ENCODE results near the gene NDUFC1. TPM values are rescaled to one million over a fixed set of nuclear protein-coding genes. Genes with fewer than 3 reads are reported as not detected.
"Not testable (repeated sequence)": the region's sequence is repeated elsewhere in the genome, so short reads cannot be mapped to it uniquely, and the experiment has no call there.

The NDUFC1 gene
- 42.5 TPM for total RNA-seq

DNA sequence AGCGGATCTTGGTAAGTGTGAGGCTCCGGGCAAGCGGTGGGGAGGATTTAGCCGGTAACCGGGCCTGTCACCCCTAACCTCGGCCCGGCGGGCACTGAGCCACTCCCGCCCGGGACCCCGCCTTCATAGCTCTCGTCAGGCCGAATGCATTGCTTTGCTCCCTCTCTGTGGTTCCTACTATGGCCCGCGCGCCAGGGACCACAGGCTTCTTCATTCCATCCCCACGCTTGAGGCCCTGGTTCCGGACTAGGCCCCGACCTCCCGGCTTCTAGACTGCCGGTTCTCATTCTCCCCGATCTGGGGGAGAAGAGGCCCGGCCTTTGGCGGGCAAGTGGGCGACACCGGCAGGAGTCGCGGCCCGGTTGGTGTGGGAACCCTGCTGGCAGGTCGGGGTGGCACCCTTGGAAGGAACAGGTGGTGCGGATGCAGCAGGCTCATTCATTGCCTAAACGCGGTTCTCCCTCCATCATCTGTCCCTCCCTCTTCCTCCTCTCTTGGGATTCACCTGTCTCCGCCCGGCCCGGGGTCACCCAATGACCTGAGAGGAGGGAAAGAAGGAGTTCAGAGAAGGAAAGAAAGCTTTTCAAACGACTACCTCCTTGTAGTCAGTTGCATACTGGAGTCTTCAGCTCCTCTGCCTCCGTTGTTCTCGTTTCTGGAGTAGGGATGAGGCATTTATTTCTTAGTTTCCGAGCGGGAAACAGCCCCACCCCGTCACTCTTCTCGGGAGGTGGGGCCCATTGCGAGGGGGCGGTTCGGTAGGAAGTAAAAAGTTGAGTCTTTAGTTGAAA lies at the start of gene NDUFC1:
NDUFC1 (minus strand) TSS at position 657 of the 791 bp plus-strand sequence. CDS start 6,679 bp downstream, outside the sequence.
- DNase-seq, result peak; percentile 75

DNA sequence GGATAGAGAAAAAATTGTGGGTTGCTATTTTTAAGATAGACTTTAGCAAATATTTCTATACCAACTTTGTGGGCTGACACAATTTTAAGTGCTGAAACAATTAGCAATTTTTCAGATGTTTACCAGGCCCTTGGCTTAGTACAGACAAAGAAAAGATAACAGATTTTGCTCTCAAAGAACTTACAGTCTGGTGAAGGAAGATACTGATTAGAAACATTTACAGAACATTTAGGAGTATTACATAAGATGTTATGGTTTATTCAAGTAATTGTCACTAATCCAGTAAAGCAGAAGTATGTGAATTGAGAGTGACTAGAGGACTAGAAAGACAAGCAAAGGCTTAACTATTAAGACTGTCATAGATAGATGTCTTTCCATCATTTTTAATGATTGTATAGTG lies 35.3 kb upstream of the NDUFC1 start:
- no peak for DNase-seq

DNA sequence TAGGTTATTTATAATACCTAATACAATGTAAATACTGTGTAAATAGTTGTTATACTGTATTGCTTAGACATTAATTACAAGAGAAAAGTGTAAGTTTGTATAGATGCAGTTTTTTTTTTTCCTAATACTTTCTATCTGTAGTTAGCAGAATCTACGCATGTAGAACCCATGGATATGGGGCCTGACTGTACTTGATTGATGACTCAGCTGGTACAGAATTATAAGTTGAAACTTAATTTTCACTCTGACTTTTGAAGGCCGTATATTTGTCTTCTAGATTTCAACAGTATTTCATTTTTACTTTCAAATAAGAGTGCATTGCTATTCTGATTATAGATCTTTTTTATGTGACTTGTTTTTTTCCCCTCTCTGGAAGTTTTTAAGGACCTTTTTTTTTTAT lies 30.8 kb upstream of the NDUFC1 start:
- DNase-seq, result no peak

DNA sequence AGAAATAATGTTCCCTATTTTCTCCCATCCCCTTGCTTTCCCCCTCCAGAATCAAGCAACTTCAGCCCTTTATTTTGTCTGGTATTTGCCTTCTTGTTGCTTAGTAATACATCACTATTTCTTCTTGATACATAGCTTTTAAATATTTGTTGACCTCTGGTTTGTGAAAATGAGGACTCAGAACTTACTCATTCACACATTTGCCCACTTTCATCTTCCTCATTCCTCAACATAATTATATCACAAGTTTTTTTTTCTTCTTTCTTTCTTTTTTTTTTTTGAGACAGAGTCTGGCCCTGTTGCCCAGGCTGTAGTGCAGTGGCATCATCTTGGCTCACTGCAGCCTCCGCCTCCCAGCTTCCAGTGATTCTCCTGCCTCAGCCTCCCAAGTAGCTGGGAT lies 28.9 kb upstream of the NDUFC1 start:
- DNase-seq, result no peak

DNA sequence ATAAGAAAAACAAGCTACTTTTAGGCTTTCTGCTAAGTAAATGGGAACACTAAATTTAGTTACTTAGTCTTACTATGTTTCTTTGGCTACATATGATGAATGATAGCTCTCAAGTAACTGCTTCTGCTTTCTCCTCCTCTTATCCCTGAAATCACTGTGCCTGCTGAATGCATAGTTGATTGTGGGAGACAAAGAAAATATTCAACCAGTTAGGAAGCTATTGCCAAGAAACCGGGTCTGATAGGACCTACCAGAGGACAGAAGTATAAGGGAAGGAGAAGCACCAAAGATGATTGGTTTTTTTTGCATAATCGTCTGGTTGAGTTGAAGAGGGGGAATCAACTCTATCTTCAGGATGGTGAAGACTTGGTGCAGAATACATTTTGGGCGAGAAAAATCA lies 28.0 kb upstream of the NDUFC1 start:
- DNase-seq, result no peak

DNA sequence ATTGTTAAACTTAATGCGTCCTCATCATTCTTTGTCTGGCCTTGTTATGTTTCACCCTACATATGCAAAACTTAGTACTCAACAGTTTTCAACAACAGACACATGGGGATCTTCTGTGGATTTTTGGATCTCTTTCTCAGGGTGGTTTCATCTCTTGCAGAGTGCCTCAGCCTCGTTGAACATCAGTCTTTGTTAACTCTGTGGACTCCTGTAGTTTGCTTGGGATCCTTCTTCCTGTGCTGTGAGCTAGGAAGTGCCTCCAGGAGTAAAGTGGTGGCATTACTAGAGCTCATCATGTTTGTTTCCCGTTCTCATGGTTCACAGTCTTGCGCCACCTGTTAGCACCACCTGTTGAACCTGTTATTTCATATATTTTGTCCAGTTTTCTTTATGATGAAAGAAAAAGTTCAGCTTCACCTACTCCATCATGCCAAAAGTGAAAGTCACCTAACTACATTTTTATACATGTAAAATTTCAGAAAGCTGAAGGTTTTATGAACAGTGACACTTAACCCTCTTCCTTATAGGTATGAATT lies 27.5 kb upstream of the NDUFC1 start:
- DNase-seq, result no peak

DNA sequence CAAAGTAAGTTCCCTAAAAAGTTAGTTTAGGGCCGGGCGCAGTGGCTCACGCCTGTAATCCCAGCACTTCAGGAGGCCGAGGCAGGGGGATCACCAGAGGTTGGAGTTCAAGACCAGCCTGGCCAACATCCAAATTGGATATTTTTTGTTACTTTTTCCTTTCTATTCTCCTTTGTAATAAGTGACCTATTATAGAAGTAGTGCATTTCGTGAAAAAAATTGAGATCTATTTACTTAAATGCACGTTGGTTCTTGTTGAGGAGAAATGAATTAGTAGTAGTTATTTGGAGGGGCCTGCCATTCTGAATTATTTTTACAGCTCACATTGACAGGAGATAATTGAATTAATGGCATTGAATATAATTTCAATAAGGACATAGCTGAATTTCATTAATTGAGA lies 22.3 kb upstream of the NDUFC1 start:
- no peak for DNase-seq

DNA sequence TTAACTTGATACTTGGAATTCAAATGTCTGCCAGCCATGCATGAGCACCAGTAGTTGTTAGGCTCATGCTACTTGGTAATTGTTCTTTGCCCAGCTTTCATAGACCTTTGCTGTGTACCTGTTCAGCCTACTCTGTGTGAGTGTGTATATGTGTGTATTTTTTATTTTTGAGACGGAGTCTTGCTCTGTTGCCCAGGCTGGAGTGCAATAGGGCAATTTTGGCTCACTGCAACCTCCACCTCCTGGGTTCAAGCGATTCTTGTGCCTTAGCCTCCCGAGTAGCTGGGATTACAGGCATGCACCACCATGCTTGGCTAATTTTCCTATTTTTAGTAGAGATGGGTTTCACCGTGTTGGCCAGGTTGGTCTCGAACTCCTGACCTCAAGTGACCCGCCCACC lies 20.3 kb upstream of the NDUFC1 start:
- DNase-seq, result not testable (repeated sequence)

DNA sequence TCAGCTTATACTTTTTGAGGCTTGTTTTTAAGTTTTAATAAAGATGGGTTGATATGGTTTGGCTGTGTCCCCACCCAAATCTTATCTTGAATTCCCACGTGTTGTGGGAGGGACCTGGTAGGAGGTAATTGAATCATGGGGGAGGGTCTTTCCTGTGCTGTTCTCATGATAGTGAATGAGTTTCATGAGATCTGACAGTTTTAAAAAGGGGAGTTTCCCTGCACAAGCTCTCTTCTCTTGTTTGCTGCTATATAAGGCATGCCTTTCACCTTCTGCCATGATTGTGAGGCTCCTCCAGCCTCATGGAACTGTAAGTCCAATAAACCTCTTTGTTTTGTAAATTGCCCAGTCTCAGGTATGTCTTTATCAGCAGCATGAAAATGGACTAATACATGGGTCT lies 19.8 kb upstream of the NDUFC1 start:
- not testable (repeated sequence) for DNase-seq

DNA sequence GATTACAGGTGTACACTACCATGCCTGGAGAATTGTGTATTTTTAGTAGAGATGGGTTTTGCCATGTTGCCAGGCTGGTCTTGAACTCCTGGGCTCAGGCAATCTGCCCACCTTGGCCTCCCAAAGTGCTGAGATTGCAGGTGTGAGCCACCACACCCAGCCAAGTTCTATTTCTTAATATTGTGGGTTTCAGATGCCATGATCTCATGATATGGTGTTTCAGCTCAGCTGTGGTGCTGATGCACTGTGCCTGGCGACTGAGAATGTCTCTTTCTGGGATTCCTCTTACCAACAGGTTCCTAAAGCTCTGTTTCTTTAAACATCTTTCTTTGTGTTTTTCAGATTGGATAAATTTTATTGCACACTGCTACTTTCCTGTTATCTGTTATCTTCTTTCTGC lies 17.3 kb upstream of the NDUFC1 start:
- no peak for DNase-seq

DNA sequence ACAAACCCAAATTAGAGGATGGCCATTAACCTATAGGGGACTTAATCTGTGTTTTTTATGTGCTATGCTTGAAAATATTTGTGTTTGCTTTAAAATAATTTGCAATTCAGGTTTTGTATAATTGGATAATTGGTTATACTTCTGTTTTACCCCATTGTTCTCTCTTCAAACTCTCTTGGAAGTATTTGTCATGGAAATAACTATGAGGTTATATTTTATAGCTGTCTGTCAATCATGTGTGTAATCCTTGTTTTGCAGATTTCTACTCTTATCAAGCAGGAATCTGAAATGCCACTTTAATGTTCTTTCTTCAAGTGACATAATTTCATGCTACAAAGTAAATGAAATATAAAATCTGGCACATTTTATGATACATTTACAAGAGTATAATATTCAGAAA lies 15.4 kb upstream of the NDUFC1 start:
- DNase-seq, result no peak

DNA sequence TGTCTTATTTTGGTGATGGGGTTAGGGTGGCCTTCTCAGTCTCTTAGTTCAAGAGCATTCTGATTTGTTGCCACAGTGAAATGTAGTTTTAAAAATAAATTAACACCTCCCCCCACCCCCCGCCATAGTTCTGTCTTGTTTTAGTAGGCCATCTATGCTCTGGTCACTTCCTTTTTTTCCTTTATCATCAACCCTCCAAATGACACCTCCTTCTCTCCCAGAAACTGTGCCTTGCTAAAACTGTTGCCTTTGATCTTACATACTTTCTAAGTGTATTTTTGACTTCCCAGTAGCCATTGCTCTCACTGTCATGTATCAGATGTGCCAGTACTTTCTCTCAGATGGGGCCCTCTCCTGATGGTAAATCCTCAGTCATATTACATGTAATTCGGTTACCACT lies 14.5 kb upstream of the NDUFC1 start:
- no peak for DNase-seq

DNA sequence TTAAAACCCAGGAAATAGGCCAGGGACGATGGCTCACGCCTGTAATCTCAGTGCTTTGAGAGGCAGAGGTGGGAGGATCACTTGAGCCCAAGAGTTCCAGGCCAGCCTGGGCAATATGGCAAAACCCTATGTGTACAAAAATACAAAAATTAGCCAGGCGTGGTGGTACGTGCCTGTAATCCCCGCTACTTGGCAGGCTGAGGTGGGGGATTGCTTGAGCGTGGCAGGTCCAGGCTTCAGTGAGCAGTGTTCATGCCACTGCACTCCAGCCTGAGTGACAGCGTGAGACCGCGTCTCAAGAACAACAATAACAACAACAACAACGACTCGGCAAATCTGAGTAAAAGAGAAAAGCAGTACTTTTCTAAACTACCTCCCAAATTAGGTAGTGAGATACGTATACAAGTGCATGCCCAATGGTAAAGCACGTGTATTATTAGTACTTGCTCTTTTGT lies 13.0 kb upstream of the NDUFC1 start:
- no peak for DNase-seq

DNA sequence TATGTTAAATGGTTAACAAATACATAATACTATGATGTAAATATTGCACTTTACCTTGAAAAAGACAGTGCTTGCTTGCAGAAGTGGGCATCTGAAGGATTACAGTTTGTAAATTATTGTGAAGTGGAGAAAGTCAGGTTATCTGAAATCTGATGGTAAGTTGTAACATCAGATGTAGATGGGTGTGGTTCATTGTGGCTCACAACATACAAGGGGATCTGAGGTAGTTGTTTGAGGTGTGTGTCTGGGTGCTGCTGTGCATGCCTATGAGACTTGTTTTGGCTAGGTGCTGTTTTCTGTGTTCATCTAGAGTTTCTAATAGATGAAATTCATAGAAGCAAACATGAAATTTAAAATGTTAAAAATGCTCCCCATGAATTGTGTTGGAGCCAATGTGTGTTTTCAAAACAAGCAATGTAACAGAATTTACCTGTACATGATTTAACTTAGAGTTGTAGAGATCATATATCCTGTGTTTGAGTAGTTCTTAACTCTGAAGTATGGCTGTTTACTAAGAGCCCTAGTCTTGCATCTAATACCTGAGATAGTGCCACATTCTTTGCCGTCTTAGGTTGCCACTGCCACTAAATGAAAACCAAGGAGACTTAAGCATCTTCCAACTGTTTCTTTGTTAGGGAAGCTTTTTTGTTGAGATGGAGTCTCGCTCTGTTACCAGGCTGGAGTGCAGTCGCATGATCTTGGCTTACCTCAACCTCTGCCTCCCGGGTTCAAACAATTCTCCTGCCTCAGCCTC lies 11.9 kb upstream of the NDUFC1 start:
- DNase-seq, result no peak

DNA sequence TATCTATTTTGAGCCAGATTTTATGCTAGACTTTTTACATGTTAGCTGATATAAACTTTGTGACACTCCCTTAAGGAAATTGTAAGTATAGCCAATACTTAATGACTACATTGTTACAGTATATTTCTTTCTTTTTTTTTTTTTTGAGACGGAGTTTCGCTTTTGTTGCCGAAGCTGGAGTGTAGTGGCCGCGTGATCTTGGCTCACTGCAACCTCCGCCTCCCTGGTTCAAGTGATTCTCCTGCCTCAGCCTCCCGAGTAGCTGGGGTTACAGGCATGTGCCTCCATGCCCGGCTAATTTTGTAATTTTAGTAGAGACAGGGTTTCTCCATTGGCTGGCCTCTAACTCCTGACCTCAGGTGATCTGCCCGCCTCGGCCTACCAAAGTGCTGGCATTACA lies 11.1 kb upstream of the NDUFC1 start:
- DNase-seq, result not testable (repeated sequence)

DNA sequence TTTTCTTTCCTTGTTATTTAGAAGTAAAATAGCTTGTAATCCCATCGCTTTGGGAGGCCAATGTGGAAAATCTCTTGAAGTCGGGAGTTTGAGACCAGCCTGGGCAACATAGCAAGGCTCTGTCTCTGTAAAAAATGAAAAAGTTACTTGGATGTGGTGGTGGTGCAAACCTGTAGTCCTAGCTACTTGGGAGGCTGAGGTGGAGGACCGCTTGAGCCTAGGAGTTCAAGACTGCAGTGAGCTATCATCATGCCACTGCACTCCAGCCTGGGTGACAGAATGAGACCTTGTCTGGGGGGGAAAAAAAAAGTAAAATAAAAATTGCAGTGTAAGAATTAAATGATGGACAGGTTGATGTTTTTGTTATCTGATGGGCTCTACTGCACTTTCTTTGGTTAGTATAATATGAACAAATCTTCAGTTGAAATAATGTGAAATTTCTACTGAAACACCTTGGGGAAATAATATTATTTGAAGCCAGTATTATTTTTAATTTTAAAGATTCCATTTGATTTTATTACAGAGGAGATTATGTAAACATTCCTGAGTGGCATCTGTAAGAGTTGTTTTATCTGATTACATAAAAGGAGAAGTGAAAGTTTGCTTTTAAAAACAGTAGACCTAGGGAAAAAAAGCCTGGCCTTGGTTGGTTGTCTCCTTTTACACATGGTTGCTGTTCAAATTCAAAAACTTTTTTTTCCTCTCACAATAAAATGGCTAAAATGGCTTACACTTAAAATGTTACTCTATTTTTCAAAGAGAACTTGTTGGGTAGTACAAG lies 10.5 kb upstream of the NDUFC1 start:
- no peak for DNase-seq

DNA sequence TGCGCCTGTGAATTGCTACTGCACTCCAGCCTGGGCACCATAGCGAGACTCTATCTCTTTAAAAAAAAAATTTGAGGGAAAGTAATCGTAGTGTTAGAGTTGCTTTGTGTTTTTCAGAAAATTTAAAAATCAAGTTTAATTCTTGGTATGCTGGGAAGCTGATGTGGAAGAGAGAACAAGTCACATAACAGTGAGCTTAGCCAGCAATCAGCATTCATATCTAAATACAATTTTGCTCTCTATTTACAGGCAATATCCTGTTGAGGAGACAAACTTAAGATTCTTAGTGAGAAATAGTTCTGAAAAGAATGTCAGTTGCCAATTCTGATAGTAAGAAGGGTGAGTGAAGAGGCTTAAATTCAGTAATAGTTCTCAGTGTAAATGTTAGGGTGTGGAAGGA lies 9.6 kb upstream of the NDUFC1 start:
- no peak for DNase-seq

DNA sequence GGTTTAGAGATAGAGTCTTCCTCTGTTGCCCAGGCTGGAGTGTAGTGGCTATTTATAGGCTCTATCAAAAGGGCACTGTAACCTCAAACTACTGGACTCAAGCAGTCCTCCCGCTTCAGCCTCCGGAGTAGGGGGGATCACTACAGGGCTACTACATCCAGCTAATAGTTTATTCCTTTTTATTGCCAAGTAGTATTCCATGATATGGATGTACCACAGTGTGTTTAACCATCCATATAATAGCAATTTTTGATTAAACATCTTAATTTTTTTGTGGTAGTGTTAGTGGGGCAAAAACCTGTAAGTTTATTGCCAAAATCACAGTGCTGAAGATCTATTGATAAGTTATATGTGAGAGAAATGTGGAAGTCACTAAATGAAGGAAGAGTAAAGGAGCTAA lies 2.6 kb upstream of the NDUFC1 start:
- DNase-seq, result no peak

DNA sequence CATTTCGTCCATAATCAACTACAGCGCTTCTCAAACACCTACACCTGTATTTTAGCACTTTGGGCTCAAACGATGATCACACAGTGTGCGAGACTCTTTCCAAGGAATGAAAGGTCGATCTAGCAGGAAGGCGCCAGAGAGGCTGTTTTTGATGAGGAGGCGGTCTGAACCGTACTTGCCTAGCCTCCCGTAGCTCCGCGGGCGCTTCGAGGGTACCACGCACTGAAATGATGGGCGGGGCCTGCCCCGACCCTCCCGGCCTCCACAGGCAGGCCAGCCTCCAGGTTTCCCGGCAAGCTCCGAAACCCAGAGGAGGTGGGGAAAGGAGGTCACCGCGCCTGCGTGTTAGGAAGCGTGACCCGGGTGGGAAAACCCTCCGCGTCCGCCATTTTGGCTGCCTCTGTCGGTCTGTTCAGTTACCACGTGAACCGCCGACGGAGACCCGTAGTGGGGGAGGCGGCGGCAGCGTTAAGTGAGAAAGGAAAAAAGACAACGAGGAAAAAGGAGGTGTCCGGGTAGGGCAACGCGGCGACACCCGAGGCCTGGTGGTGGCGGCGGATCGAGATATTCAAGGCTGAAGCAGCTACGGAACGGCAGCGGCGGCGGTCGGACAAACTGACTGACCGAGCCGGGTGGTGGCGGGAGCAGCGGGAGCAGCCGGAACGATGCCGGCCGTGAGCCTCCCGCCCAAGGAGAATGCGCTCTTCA lies 1.0 kb downstream of the NDUFC1 start, which contains the start of gene NAA15:
NAA15 (plus strand) TSS at position 393 of the 708 bp plus-strand sequence; CDS start at position 666, 273 bp downstream.
- peak; percentile 99 for DNase-seq

DNA sequence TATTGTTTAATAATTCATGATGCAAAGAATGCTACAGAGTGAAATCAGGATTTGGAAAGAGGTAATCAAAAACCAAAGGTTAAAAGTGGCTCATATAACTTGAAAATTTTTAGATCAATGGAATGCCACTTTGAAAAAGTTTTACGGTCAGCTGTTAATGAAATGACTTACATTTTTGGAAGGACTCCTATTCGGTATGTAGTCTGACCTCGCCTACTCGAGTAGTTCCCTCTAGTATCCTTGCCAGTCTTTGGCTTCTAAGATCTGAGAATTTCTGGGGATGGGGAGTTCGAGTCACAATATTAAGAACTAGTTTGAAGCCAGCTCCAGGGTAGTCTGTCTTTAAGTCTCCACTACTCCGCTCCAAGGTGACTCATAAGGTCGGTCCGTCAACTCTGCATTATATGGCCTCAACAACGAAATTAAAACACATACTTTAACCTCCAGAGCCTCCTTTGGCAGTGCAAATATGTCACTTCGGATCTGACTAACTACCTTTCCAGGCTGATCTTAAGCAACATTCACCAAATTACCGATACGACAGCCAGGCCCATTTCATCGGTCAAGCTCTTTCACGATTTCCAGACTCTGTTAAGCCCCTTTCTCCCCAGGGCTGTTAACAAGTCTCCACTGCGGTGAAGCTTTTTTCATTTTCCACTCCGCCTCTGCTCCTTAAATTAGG lies 1.7 kb downstream of the NDUFC1 start:
- no peak for DNase-seq

DNA sequence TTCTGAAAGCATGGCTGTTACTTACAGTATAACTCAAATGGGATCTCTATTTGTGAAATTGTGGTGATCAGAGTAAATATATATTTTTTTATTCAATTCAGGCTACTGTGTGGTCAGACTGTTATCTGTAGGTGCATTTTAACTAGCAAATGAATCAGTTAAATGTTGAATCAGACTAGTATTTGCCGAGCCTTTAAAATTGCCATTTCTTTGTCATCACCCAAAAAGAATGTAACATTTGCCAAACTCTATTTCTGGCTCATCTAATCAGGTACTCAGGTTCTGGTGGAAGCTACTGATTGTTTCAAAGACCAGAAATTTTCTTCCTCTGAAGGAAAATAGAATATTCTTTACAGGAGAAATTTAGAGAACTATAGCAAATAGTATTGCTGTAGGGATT lies 2.7 kb downstream of the NDUFC1 start:
- DNase-seq, result no peak
